GM18498 (cell line): Measurements from ENCODE around the gene SLC17A7.

Experiments used
- ATAC-seq: cut with Tn5 transposase; IDR thresholded peaks from one replicate; pipeline ENCODE4 v1.9.1; 2021; ENCODE audit warnings: mild to moderate bottlenecking, moderate library complexity; ENCODE audit not compliant: unreplicated experiment

The SLC17A7 gene

DNA sequence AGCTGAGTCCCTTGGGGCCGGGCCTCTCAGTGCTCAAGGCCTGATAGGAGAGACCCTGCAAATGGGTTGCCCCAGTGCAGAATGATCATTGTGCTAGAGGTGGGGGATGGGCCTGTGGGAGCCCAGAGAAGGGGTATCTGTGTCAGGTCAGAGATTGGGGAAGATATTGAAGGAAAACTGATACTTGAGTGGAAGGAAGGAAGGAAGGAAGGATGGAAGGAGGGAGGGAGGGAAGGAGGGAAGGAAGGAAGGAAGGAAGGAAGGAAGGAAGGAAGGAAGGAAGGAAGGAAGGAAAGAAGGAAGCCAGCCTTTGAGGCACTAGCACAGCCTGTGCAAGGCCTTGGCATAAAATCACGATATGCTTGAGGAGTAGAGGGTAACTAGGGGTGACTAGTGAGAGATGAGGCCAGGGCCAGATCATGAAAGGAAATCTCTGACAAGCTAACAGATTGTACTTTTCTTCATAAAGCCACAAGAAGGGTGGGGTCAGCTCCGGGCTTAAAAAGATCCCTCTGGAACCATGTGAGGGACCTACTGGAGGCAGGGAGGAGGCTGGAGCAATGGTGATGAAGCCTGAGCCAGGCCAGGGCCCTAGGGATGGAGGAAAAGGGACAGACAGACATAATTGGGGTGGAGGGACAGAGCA lies 29.5 kb downstream of the SLC17A7 start:
- ATAC-seq, result no peak

DNA sequence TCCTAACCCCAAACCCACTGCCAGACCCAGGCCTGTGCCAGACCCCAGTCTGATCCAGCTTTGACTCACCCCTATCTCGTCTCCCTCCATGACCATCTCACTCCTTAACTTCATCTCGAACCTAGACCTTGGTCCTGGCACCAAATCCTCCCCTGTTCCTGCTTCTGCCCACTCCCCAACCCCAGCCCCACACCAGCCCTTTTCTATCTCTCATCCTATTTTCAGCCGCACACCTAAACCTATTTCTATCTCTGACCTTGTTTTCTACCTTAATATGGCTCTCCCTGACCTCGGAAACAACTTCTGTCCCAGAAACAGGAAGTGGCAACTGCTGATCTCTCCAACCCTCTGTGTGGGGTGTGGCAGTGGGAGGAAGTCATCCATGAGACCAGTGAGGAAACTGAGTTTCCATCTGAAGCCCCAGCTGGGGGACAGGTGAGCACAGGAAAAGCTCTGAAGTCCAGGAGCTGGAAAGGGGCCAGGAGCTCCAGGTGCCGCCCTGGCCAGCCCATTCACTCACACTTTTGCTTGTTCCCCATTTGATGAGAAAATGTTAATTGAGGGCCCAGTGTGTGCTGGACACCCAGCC lies 31.8 kb downstream of the SLC17A7 start:
- no peak for ATAC-seq

DNA sequence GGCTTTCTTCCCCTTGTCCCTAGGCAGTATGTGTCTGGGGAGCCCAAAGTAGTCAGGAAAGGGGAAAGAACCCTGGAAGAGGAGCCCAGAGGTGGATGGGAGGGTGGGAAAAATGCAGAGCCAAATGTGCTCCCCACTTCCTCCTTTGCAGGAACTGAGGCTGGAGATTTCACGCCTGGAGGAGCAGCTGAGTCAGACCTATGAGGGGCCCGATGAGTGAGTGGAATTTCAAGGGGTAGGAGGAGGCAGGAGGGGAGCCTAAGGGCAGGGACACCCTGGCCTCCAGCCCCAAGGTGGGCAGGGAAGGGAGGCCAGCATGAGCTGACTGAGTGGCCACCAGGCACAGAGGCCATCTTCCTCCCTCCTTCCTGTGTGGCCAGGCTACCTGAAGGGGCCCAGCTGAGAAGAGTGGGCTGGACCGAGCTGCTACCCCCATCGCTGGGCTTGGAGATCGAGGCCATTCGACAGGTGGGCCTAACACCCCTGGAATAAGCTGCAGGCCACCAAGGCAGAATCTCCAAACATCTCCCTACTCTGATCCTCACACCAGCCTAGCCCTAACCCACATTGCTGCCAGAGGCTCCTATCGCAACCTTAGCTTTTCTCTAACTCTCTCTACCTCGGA lies 32.4 kb downstream of the SLC17A7 start:
- no peak for ATAC-seq

DNA sequence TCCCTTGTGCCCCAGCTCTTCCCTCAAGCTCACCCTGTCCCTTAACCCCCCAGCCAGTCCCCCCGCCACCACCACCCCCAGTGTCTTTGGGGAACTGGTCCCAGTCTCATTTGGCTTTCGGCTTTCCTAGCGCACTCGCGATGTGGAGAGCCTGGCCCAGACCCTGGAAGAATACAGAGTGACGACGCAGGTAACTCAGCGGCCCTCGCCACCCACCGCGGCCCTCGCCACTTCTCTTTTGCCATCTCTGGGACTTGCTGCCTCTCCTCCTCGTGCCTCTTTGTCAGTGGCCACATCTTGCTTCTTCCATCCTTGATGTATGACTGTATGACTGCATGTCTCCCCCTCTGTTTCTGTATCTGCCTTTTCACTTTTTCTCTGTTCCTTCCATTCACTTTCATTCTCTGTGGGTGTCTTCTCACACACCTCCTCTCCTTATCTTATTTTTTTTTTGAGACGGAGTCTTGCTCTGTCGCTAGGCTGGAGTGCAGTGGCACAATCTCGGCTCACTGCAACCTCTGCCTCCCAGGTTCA lies 33.8 kb downstream of the SLC17A7 start:
- no peak for ATAC-seq

DNA sequence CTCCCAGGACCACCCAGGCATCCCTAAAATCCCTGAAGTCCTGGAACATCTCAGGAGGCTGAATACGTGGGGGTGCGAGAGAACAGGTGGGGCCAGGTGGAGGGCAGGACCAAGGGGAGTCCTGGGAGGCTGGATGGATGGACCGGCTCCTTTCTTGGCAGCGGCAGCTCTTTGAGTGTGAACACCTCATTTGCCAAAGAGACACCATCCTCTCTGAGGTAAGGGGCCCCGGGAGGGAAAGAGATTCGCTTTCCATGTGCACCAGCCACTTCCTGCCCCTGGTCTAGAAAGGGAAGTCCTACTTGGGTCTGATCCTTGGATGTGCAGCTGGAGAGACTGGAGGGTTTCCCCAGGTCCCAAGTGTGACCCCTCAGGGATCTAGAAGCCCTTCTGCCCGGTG lies 34.2 kb downstream of the SLC17A7 start:
- no peak for ATAC-seq

DNA sequence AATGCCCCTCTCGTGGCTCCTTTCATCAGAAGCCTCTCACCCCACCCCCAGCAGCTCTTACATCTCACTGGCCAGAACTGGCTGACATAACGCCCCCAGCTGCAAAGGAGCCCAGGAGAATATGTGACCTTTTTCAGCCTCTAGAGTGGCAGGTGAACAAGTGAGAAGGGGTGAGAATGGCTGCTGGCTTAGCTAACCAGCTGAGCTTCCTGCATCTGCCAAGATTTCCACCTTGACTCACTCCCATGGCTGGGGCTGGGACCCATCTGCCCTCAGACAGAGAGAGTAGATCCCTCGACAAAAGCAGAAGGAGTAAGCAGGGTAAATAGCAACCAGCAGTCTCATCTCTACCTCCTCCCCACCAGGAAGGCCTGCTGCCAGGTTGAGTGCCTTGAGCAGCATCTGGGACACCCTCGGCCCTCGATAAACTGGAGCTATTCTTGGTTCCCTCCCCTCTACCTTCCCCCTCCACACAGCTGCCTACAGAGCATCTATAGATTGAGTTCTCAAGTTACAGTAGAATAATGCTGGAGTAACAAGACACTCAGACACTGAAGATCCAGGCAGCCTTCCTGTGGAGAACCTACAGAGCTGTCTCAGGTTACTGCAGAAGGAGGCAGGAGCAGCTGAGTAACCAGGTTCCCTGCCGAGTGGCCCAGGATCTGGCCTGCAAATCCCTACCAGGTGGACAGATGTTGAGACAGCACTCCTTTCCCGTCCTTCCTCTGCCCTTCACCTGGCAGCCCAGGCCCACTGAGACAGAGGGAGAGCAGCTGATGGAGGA lies 37.7 kb downstream of the SLC17A7 start:
- no peak for ATAC-seq

DNA sequence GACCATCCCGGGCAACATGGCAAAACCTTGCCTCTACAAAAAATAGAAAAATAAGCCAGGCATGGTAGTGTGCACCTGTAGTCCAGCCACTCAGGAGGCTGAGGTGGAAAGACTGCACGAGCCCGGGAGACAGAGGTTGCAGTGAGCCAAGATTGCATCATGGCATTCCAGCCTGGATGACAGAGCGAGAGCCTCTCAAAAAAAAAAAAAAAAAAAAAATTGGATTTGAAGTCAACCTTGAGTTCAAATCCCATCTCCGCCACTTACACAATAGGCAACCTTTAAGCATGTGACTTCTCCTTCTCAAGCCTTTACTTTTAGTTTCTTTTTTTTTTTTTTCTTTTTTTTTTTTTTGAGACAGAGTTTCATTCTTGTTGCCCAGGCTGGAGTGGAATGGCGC lies 41.3 kb downstream of the SLC17A7 start:
- ATAC-seq, result no peak

DNA sequence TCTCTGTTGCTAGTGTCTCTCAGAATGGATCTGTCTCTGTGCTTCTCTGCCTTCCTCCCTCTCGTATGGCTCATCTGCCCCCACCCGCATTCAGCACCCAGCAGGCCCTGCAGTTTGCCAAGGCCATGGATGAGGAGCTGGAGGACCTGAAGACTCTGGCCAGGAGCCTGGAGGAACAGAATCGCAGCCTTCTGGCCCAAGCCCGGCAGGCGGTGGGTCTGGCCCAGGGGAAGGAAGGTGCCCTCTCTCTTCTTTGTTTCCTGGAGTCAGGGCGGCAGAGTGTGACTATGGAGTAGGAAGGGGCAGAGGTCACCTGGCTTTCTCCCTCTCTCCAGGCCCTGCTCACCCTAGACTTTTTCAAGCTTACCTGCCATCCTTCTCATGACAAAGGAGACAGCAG lies 42.4 kb downstream of the SLC17A7 start:
- no peak for ATAC-seq

DNA sequence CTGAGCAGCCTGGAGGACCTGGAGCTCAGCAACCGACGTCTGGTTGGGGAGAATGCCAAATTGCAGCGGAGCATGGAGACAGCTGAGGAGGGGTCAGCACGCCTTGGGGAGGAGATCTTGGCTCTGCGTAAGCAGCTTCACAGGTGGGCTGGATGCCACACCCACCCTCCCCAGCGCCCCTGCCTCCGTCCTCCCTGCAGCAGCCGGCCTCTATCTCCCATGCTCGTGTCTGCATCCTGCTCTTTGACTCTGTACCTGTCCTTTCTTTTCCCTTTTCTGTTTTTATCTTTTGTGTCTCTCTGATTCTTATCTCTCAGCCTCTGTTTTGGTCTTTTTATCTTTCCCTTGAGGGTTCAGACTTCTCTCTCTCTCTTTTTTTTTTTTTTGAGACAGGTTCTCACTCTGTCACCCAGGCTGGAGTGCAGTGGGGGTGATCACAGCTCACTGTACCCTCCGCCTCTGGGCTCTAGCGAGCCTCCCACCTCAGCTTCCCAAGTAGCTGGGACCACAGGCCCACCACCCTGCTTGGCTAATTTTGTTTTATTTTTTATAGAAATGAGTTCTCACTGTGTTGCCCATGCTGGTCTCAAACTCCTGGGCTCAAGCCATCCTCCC lies 43.2 kb downstream of the SLC17A7 start:
- ATAC-seq, result no peak

DNA sequence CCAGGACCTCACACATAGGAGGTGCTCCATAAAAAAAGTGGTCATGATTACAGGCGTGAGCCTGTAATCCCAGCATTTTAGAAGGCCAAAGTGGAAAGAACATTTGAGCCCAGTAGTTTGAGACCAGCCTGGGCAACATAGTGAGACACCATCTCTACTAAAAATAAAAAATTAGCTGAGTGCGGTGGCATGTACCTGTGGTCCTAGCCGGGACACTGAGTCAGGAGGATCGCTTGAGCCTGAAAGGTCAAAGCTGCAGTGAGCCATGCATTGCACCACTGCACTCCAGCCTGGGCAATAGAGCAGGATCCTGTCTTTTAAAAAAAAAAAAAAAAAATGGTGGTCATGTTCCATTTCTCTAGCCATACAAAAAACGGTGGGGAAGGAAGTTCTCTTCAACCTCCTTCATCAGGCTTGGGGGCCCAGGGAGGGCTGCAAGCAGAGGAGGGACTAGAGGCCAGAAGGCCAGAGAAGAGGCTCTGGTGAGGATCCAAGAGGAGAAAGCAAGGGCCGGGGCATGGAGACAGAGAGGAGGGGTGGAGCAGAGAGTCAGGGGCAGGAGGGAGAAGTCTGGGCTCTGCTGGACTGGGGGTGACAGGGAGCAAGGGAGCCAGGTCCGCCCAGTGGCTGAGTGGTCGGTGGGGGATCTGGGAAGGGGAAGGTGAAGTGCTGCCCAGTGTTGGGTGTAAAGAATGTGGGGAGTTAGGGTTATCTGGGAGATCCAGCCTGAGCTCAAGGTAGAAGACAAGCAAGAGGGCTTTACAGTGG lies 44.4 kb downstream of the SLC17A7 start:
- ATAC-seq, result no peak

DNA sequence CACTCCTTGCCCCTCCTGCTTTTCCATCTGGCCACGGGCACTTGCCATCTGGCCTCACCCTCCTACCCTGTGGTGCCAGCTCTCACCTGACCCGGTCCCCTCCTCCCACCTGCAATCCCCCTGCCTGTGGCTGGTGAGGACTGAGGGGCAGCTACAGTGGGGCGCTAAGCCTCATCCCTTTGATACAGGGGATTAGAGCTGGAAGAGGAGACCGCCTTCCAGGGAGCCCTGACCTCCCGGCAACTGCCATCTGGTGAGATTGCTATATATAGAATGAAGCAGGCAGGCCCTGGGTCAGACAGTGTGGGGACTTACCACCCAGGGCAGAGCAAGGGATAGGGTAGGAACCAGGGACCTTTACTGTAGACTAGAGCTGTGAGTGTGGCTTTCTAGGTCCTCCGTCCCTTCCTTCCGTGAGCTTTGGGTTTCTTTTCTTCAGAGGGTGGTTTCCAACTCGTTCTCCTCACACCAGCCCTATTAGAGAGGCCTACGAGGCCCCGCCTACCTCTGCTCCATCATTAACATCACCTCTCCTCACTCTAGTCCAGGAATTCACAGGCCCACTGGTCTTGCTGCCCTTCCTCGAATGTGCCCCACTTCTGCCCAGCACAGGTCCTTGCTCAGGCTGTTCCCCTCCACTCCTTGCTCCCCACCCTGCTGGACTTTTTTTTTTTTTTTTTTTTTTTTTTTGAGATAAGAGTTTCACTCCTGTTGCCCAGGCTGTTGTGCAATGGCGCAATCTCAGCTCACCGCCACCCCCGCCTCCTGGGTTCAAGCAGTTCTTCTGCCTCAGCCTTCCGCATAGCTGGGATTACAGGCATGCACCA lies 45.5 kb downstream of the SLC17A7 start:
- ATAC-seq, result no peak

DNA sequence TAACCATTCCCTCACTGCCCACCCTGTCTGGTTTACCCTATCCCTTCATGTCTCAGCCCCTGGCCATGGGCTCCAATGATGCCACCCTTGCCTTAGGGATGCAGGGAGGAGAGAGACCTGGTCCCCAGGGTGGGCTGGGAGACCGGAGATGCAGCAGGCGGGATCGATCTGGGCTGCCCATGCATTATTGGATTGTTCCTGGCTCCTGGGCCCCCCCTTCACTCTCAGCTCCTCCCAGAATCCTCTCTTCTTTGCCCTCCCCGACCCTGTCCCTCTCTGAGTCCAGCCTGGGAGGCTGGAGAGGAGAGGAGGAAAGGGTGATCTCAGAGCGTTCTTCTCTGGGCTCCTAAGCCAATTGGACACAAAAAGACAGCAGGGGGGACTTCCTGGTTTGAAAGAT lies 47.4 kb downstream of the SLC17A7 start:
- ATAC-seq, result no peak

DNA sequence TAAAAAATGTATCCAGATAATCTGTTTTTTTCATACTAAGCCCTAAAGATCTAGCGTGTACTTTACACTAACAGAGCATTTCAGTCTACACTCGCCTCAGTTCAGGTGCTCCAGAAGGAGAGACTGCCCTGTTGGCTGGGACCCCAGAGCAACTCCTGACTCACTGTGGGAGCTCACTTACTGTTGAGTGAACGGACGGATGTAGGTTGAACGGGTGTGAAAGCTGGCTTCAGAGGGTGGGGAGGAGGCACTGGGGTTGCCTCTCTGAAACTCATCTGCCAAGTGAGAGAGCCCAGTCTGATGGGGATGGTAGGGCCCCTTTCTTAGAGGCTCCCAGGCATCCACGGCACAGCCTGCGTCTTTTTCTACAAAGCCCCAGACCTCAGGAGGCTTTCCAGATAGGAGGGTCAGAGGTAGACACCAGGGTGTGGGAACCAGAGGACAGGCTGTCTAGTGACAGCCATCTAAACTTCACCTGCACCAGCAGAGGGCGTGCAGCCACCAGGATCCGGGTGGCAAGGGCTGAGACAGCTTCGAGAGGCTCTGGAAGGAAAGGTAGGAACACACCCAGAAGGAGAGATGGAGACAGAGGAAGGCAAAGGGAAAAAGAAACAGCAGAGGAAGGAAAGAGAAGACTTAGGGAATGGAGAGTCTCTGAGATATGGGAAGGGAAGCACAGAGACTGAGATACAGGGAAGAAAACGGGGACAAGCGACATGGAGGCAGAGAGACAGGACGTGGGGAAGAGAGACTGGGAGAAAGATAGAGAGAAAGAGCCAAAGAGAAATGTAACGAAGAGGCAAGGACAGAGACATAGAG lies 49.5 kb downstream of the SLC17A7 start:
- peak; percentile 46 for ATAC-seq

DNA sequence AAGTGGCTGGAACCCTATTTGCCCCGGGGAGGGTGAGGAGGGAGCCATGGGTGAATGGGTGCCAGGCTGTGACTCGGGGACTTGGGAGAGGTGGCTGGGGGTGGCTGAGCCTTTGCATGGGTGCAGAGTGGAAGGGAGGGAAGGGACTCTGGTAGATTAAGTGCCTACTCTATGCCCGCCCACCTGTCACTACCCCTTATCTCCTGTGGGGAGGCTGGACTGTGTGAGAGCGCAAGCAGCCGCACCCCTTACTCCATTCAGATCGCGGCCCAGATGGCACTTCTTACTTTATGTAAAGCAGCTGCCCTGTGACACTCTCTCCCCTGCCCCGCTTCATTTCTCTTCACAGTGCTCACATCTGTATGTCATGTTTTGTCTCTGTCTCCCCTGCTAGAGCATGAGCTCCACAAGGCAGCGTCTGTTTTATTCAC lies 50.4 kb downstream of the SLC17A7 start:
- no peak for ATAC-seq

DNA sequence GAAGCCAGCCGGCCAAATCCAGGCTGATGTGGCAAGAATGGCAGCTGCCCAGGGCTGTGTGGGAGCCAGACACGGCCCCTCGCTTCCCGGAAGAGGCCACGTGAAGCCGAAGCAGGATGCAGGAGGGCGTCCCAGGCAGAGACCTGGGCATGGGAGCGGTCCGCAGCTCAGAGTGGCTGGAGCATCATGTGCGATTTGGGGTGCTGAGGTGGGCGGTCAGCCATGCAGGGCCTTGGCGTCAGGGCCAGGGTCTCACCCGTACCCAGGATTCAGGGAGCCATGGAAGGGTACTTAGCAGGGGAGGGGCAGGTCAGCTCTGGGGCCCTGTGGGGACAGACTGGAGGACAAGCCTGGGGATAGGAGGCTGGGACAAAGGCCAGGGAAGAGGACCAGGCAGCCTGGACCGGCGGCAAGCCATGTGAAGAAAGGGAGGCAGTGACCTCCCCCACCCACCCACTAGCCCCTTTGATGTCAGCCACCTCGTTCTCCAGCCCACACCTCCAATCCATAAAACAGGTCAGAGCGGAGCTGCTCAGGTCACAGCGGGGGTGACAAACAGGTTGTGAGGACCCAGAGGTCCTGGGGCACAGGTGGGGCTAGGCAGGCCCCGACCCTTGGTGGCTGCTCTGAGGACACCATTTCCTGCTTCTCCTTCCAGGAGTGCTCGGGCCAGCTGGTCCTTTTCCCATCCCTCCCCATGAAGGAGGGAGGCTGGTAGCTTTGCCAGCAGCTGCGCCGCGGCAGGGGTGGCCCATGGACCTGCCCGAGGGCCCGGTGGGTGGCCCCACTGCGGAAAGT lies 51.0 kb downstream of the SLC17A7 start:
- ATAC-seq, result no peak

DNA sequence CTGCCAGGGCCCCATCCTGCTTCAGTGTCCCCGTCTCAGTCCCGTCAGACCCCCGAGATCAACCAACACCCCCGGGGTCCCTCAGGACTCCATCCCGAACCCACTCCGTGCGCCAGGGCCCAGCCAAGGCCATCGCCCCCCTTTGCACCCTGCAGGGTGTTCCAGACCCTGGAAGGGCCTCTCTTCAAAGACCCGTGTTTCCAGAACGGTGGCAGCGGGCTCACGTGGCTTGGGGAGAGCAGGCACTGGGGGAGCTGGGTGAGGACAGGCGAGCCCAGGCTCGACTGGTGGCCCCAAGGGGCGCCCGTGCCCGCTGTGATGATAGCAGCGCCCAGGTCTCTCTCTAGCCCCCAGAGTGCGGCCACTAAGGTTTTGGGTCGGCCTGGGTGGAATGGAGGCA lies 51.9 kb downstream of the SLC17A7 start:
- no peak for ATAC-seq

DNA sequence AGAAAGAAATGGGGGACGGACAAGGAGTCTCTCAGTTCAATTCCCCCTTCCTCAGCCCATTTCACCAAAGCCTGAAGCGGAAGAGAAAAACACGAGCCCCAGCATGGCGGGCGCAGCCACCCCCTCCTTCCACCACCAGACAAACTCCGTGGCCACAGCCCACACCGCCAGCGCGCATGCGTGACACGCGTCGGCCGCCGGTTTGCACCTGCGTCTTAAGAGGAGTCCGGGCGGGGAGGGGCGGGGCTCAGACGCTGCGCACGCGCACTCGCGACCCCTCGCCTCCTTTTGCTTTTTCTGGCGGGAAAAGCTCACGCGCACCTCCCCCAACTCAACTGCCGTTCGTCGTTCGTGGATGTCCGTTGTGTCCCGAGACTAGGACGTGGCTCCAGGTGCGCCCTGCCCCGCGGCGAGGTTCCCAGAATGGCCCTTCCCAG lies 53.4 kb downstream of the SLC17A7 start, which contains the start of gene KASH5:
KASH5 (plus strand) TSS at position 314 of the 437 bp plus-strand sequence. CDS start 2,635 bp downstream, outside the sequence.
- peak; percentile 77 for ATAC-seq

DNA sequence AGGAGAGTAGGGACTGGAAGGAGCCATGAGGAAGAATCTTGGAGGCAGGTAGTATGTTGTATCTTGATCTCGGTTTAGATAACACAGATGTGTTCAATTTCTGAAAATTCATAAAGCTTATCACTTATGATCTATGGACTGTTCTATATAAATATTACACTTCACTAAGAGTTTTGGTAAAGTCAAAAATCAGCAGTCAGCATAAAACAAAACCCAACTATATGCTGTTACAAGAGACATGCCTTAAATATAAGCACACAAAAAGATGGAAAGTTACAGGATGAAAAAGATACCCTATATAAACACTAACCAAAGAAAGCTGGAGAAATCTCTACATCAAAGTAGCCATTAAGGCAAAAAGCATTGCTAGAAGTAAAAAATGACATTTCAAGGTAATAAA lies 57.7 kb downstream of the SLC17A7 start:
- no peak for ATAC-seq
